Prostate gland (tissue), 2 donors: ENCODE measurements around the gene AFAP1. TPM values are rescaled to one million over a fixed set of nuclear protein-coding genes. Genes with fewer than 3 reads are reported as not detected.

Experiments used
- DNase-seq: peaks from one replicate; pipeline ENCODE4 v3.0.0-alpha.2; 2019; ENCODE audit warnings: low spot score
- H3K27ac ChIP-seq, 2 donors: fragments of 200-600 bp; sonication (generic); 2 replicates each; pipeline ENCODE4 v1.5.1; 2017 to 2019
- H3K27me3 ChIP-seq: fragments of 200-600 bp; sonication (generic); replicated peaks from 2 replicates; pipeline ENCODE4 v1.5.1; 2019; ENCODE audit not compliant: insufficient read depth
- H3K36me3 ChIP-seq, 2 donors: fragments of 200-600 bp; sonication (generic); 1 replicate in 1 of 2; 2 replicates in 1 of 2; pipeline versions ENCODE4 v1.5.1 to v1.8.1; 2017 to 2019
- H3K4me1 ChIP-seq: fragments of 200-600 bp; sonication (generic); replicated peaks from 2 replicates; pipeline ENCODE4 v1.5.1; 2019
- H3K4me3 ChIP-seq, 2 donors: fragments of 200-600 bp; sonication (generic); 2 replicates each; pipeline ENCODE4 v1.5.1; 2017 to 2019
- H3K9me3 ChIP-seq: fragments of 200-600 bp; sonication (generic); 2 replicates; pipeline ENCODE4 v1.5.1; 2017
- CTCF ChIP-seq, 4 experiments: fragments of 200-600 bp in 2 of 4; fragments of 450-650 bp in 2 of 4; sonication (generic) in 2 of 4; IDR thresholded peaks; 1 replicate in 3 of 4; 2 replicates in 1 of 4; pipeline ENCODE4 v1.5.1; 2016 to 2019; ENCODE audit warnings: antibody characterized with exemption in 4 of 4, mild to moderate bottlenecking in 2 of 4, moderate library complexity in 2 of 4
- POLR2A ChIP-seq: fragments of 450-650 bp; IDR thresholded peaks from one replicate; pipeline ENCODE4 v1.6.1; 2016; ENCODE audit warnings: antibody characterized with exemption, mild to moderate bottlenecking
- POLR2AphosphoS5 ChIP-seq: sonication (generic); formaldehyde crosslinking; IDR thresholded peaks from one replicate; pipeline ENCODE4 v1.6.1; 2017; ENCODE audit warnings: antibody characterized with exemption
- WGBS: methylation state at CpG from one replicate; pipeline ENCODE4 v1.1.5; 2018; 5-methylcytosine and 5-hydroxymethylcytosine counted together
- intact Hi-C: fragments of 100-400 bp; cut with DNase I; formaldehyde crosslinking; loops from one replicate; pipeline ENCODE4 v1.14.2; 2022
- total RNA-seq, 2 donors: library from RNA; depleted of rRNA; stranded (reverse); fragments of >200 nt; gene quantifications; one replicate each; pipeline ENCODE4 v1.1.0, GENCODE V29; 2016

Gene AFAP1
- total RNA-seq, 2 donors from 2014 or later = 17.5 to 19.8 TPM

- H3K36me3 ChIP-seq = no peaks in the 10 kb centered on the region
- no peak overlapping the region for H3K27ac ChIP-seq
- WGBS = 94% methylated on average over 11 of the region's 11 CpGs
- no peak for DNase-seq
- intact Hi-C loops = no loop called here
- H3K9me3 ChIP-seq = no peaks in the 10 kb centered on the region
- no peak overlapping the region for H3K4me3 ChIP-seq
- TF ChIP-seq POLR2A (no peak), CTCF (IDR thresholded peaks at IDR 0.05) (no peak), POLR2AphosphoS5 (no peak)
- no peaks in the 10 kb centered on the region for H3K27me3 ChIP-seq
- H3K4me1 ChIP-seq = no peaks in the 10 kb centered on the region
Observed at GRCh38 chr4:7853271-7853670, 86.4 kb downstream of the AFAP1 start.

DNA sequence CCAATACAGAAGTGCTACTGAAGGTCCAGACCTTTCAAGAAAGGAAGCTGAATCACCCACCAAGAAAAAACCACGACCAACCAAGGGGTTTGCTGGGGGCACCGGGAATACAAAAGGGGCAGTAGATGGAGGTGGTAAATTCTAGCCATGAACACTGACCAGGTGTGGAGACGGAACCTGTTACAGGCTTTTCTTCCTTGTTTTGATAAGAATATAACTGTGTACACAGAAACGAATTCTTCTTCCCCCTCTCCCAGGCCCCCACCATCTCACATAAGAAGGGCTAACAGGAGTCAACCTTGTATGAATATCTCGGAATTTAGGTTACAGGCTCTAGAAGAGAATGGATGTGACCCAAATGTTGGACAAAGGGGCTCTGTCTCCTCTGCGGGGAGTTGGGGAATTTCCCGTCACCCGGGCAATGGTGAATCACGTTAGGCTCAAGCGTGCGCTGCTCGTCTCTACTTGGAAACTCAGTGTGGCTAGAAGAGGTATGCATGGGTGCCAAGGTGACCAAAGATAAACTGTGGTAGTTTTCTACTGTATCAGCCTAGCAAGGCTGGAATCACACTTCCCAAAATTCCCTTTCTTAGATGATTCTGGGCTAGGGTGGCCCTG, 87.0 kb downstream of the AFAP1 start:
- Histone ChIP-seq H3K9me3 (no peaks in the 10 kb centered on the region), H3K27me3 (no peaks in the 10 kb centered on the region), H3K4me1 (no peaks in the 10 kb centered on the region), H3K4me3 (no peak overlapping the region), H3K27ac (no peak overlapping the region), H3K36me3 (no peaks in the 10 kb centered on the region)
- DNase-seq = no peak
- TF ChIP-seq CTCF (IDR thresholded peaks at IDR 0.05) (no peak), POLR2A (no peak), POLR2AphosphoS5 (no peak)
- intact Hi-C loops = no loop called here
- WGBS = 67% methylated on average over 12 of the region's 12 CpGs

DNA sequence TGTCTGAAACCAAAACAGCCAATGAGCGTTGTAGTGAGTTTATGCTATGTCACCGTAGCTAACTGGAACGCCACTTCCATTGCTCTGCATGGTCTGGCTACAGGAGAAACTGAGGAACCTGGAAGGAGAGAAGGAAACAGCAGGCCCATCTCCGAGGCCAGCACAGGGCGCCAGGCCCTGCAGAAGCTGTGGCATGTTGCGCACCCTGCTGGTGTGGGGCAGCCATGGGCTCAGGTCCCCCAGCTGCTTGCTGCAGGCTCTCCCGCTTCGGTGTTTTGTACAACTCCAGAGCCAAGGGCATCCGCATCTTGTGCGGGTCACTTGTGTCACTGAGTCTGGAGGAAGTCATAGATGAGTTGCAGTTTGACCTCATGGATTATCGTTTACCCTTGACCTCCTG, 89.2 kb downstream of the AFAP1 start:
- 90% methylated on average over 11 of the region's 11 CpGs for WGBS
- intact Hi-C loops = no loop called here
- no peak for TF ChIP-seq CTCF (IDR thresholded peaks at IDR 0.05)
- no peak for TF ChIP-seq POLR2AphosphoS5
- no peak for TF ChIP-seq POLR2A

GRCh38 chr4:7847206-7847605, 92.5 kb downstream of the AFAP1 start:
- TF ChIP-seq CTCF (IDR thresholded peaks at IDR 0.05) = no peak
- TF ChIP-seq POLR2AphosphoS5 = no peak
- TF ChIP-seq POLR2A = no peak
- intact Hi-C loops = no loop called here

More for the DNA sequence above, 89.2 kb downstream of the AFAP1 start:
- H3K4me3 ChIP-seq = no peak overlapping the region
- no peak for DNase-seq
- H3K4me1 ChIP-seq = no peaks in the 10 kb centered on the region
- no peaks in the 10 kb centered on the region for H3K36me3 ChIP-seq
- H3K27ac ChIP-seq = no peak overlapping the region
- H3K27me3 ChIP-seq = no peaks in the 10 kb centered on the region
- H3K9me3 ChIP-seq = no peaks in the 10 kb centered on the region

DNA sequence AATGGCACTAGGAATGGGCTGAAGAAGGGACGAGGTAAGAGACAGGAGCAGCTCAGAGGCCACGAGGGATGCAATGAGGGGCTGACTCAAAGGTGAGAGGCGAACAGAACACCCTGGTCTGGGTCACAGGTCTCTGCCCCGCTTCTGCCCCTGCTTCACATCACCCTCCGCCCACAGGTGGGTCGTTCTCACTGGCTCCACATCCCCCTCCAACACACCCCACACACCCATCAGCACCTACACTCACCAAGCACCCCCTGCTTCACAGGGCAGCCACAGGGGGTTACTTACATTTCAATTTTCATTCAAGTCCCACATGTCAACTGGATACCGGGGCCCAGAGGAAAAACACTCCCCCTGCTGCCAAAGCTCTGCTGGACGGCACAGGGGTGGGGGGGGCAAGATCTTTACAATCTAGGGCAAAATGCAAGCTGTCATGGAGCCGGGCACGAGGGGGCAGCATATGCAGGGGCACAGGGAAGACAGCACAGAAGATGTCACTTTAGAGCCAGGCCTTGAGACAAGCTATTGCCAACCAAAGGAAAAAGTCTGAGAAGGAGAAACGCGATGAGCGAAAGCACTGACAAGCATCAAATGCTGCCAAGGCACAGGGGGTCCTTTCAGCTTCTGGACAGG, 94.0 kb downstream of the AFAP1 start:
- WGBS = 80% methylated on average over 13 of the region's 13 CpGs
- intact Hi-C loops = no loop called here
- H3K27ac ChIP-seq = no peak overlapping the region
- no peak for DNase-seq
- TF ChIP-seq CTCF (IDR thresholded peaks at IDR 0.05) = no peak
- no peak for TF ChIP-seq POLR2A
- TF ChIP-seq POLR2AphosphoS5 = no peak
- no peaks in the 10 kb centered on the region for H3K27me3 ChIP-seq
- H3K9me3 ChIP-seq = no peaks in the 10 kb centered on the region
- H3K4me3 ChIP-seq = no peak overlapping the region
- no peaks in the 10 kb centered on the region for H3K4me1 ChIP-seq
- H3K36me3 ChIP-seq = no peaks in the 10 kb centered on the region

More at GRCh38 chr4:7847206-7847605, 92.5 kb downstream of the AFAP1 start:
- H3K36me3 ChIP-seq = no peaks in the 10 kb centered on the region
- DNase-seq = no peak
- H3K9me3 ChIP-seq = no peaks in the 10 kb centered on the region
- 97% methylated on average over 6 of the region's 6 CpGs for WGBS
- H3K4me3 ChIP-seq = no peak overlapping the region
- H3K4me1 ChIP-seq = no peaks in the 10 kb centered on the region
- H3K27me3 ChIP-seq = no peaks in the 10 kb centered on the region
- H3K27ac ChIP-seq = no peak overlapping the region
